Parathyroid adenoma (tissue), 2 donors: ENCODE results near the gene UTS2R.

Experiments
- H2AFZ ChIP-seq: fragments of 300-600 bp; sonication (generic); one replicate; pipeline ENCODE4 v1.7.0; 2017; ENCODE audit warnings: antibody characterized with exemption, mild to moderate bottlenecking
- H3K27ac ChIP-seq: fragments of 300-600 bp; sonication (generic); one replicate; pipeline ENCODE4 v1.7.0; 2017
- H3K27me3 ChIP-seq: fragments of 300-600 bp; sonication (generic); one replicate; pipeline ENCODE4 v1.7.0; 2017; ENCODE audit warnings: low read length; ENCODE audit not compliant: control insufficient read depth, insufficient read depth
- H3K36me3 ChIP-seq: fragments of 300-600 bp; sonication (generic); one replicate; pipeline ENCODE4 v1.7.0; 2017; ENCODE audit warnings: low read length; ENCODE audit not compliant: control insufficient read depth, insufficient read depth
- H3K4me1 ChIP-seq: fragments of 300-600 bp; sonication (generic); one replicate; pipeline ENCODE4 v1.7.0; 2017; ENCODE audit warnings: control low read depth
- H3K4me2 ChIP-seq: fragments of 300-600 bp; sonication (generic); one replicate; pipeline ENCODE4 v1.7.0; 2017; ENCODE audit warnings: low read length
- H3K4me3 ChIP-seq: fragments of 300-600 bp; sonication (generic); one replicate; pipeline ENCODE4 v1.7.0; 2017; ENCODE audit warnings: low read depth, low read length
- H3K79me2 ChIP-seq: fragments of 300-600 bp; sonication (generic); one replicate; pipeline ENCODE4 v1.7.0; 2017; ENCODE audit warnings: control low read depth
- H3K9ac ChIP-seq: fragments of 300-600 bp; sonication (generic); one replicate; pipeline ENCODE4 v1.7.0; 2017; ENCODE audit warnings: mild to moderate bottlenecking
- H3K9me3 ChIP-seq: fragments of 300-600 bp; sonication (generic); one replicate; pipeline ENCODE4 v1.7.0; 2017; ENCODE audit warnings: low read length; ENCODE audit not compliant: control insufficient read depth
- TF ChIP-seq, protein P1 (sequence below): fragments of 300-600 bp; sonication (generic); IDR thresholded peaks from one replicate; pipeline ENCODE4 v1.7.0; 2017; ENCODE audit warnings: antibody characterized with exemption, mild to moderate bottlenecking
- donor health status: primary hyperparathyroidism.

The UTS2R gene

DNA sequence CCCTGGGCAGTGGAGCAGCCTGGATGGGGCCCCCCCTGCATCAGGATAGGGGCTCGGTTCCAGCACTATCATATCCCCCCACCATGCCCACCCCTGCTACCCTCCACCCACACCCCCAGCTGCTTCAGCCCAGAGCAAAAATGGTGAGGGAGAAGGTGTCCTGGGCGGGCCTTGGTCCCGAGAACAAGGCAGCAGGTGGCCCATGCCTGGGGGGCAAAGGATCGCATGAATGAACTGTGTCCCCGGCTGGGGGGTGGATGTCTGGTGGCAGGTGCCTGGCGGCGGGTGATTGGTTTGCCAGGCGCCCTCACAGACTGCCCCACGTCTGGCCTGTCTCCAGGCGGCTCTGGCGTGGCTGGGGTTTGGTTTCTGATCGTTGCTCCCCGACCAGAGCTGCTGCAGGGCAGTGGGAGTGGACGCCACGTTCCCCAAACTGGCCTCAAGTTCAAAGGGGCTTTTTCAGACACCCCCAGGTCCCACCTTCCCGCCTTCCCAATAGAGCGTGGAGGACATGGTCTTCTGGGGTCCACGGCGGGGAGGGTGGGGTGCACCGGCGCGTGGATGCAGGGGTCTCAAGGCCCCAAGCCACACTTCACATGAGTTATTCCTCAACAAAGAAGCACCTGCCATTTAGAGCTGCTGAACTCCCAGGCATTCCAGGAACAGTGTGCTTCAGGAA is 12.6 kb downstream of the UTS2R start:
- TF ChIP-seq, protein P1, sequence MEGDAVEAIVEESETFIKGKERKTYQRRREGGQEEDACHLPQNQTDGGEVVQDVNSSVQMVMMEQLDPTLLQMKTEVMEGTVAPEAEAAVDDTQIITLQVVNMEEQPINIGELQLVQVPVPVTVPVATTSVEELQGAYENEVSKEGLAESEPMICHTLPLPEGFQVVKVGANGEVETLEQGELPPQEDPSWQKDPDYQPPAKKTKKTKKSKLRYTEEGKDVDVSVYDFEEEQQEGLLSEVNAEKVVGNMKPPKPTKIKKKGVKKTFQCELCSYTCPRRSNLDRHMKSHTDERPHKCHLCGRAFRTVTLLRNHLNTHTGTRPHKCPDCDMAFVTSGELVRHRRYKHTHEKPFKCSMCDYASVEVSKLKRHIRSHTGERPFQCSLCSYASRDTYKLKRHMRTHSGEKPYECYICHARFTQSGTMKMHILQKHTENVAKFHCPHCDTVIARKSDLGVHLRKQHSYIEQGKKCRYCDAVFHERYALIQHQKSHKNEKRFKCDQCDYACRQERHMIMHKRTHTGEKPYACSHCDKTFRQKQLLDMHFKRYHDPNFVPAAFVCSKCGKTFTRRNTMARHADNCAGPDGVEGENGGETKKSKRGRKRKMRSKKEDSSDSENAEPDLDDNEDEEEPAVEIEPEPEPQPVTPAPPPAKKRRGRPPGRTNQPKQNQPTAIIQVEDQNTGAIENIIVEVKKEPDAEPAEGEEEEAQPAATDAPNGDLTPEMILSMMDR: no peak
- Histone ChIP-seq H3K27me3 (no peaks in the 10 kb centered on the region), H3K79me2 (no peaks in the 10 kb centered on the region), H3K4me1 (peaks cover 10% of the 10 kb centered on the region), H3K4me3 (no peak overlapping the region), H3K36me3 (no peaks in the 10 kb centered on the region), H3K9ac (no peak overlapping the region), H3K4me2 (no peak overlapping the region), H3K27ac (no peak overlapping the region), H3K9me3 (no peaks in the 10 kb centered on the region), H2AFZ (peak overlapping the region; percentile 69)

DNA sequence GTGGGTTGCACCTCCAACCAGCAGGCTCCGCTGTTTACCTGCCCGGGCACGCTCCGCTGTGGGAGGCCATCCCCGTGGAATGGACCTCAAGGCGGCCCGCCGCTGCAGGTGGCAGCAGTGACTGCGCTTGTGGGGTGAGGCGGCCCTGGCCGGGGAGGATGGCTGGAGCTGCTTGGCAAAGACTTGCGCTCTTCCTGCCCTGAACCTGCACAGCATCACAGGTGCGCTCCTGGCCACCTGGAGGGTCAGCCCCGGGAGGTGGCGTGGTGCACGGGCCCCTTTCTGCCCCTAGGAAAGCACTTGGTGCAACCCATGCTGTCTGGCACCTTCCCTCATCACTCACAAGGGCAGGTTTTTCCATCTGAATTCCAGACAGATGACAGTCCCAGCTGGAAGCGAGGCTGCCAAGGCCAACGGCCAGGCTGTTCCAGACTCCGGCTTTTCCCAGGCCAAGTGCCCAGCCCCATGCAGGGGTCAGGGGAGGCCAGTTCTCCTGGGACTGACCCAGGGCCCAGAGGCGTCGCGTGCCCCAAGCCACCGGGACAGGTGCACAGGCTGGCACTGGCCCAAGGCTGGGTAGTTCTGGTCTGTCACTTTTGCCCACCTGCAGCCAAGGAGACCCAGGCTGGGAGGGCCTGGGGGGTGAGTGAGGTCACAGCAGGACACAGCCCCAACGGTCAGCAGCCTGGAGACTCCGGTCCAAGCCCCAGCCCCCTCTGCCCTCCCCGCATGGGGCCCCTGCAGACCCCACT is 13.3 kb downstream of the UTS2R start:
- Histone ChIP-seq H3K4me3 (no peak overlapping the region), H3K4me2 (no peak overlapping the region), H3K27me3 (no peaks in the 10 kb centered on the region), H3K9me3 (no peaks in the 10 kb centered on the region), H3K36me3 (no peaks in the 10 kb centered on the region), H3K27ac (no peak overlapping the region), H3K79me2 (no peaks in the 10 kb centered on the region), H3K4me1 (peaks cover 10% of the 10 kb centered on the region), H3K9ac (no peak overlapping the region), H2AFZ (peak overlapping the region; percentile 69)
- TF ChIP-seq, protein P1: peak; percentile 82

DNA sequence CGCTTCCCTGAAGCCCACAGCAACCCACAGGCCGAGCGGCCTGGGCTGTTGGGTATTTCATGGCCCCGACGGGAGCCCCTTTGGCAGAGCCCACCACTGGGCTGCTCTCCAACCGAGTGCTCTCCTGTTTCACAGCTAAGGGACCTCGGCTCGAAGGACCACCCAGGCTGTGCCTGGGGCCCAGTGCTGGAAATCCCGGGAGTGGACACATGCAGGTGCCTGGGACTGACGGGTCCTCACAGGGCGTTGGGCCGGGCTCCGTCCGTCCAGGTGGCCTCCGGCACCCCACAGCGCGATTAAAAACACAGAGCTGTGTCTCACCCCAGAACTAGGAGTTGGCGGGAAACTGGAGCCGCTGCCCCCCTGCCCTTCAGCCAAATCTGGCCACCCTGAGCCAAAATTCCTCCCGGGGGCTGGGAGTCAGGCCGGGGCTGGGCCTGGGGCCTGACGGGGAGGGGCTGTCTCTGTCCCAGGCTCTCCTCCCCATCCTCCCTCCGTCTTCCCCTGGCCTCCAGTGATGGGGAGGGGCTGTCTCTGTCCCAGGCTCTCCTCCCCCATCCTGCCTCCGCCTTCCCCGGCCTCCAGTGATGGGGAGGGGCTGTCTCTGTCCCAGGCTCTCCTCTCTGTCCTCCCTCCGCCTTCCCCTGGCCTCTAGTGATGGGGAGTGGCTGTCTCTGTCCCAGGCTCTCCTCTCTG is 14.1 kb downstream of the UTS2R start:
- Histone ChIP-seq H3K9ac (no peak overlapping the region), H3K4me2 (no peak overlapping the region), H3K79me2 (no peaks in the 10 kb centered on the region), H3K27me3 (no peaks in the 10 kb centered on the region), H3K4me1 (peaks cover 10% of the 10 kb centered on the region), H3K36me3 (no peaks in the 10 kb centered on the region), H2AFZ (no peak overlapping the region), H3K9me3 (no peaks in the 10 kb centered on the region), H3K4me3 (no peak overlapping the region), H3K27ac (no peak overlapping the region)
- TF ChIP-seq, protein P1: no peak

DNA sequence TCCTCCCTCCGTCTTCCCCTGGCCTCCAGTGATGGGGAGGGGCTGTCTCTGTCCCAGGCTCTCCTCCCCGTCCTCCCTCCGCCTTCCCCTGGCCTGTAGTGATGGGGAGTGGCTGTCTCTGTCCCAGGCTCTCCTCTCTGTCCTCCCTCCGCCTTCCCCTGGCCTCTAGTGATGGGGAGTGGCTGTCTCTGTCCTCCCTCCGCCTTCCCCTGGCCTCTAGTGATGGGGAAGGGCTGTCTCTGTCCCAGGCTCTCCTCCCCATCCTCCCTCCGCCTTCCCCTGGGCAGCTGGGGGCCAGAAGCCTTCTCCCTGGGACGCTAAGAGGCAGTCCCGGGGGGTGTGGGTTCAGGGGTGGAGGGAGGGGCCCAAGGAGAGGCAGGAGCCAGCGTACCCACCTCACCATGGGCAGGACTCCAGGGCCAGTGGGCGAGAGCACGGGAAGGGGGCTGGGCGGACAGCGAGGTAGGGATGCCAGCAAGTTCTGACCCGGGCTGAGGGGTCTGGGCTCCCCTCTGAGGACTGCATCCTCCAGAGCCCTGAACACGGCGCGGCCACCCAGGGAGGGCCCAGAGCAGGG is 14.8 kb downstream of the UTS2R start:
- H3K27me3 ChIP-seq: no peaks in the 10 kb centered on the region
- no peaks in the 10 kb centered on the region for H3K36me3 ChIP-seq
- no peak overlapping the region for H3K4me2 ChIP-seq
- H3K9ac ChIP-seq: no peak overlapping the region
- no peaks in the 10 kb centered on the region for H3K79me2 ChIP-seq
- no peaks in the 10 kb centered on the region for H3K9me3 ChIP-seq
- TF ChIP-seq, protein P1: no peak
- H3K4me3 ChIP-seq: no peak overlapping the region
- H2AFZ ChIP-seq: no peak overlapping the region
- H3K4me1 ChIP-seq: peaks cover 10% of the 10 kb centered on the region
- H3K27ac ChIP-seq: no peak overlapping the region
